Middle frontal gyrus (tissue), 1 donor: ENCODE measurements around the gene AFP.

Experiments
- DNase-seq: peaks from one replicate; pipeline ENCODE4 v3.0.0-alpha.2; 2015; ENCODE audit warnings: low spot score; ENCODE audit errors: extremely low spot score

AFP gene

GRCh38 chr4:73438048-73438447 is 2.0 kb downstream of the AFP start:
- DNase-seq = no peak

GRCh38 chr4:73438582-73439215 is 2.7 kb downstream of the AFP start:
- no peak for DNase-seq

- no peak for DNase-seq
These were observed 3.4 kb downstream of the AFP start for GRCh38 chr4:73439445-73439844.

GRCh38 chr4:73439991-73440390 is 4.0 kb downstream of the AFP start:
- no peak for DNase-seq

DNA sequence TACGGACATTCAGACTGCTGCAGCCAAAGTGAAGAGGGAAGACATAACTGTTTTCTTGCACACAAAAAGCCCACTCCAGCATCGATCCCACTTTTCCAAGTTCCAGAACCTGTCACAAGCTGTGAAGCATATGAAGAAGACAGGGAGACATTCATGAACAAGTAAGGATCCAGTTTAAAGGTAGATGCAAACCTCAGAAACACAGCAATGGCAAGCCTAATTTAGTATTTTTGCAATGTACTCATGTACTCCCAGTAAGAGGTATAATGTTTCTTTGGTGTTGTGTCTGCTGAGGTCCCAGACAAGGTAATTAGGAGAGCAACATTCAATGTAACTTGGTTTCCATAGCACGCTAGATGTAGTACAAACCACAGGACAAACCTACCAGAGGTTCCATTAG is 4.6 kb downstream of the AFP start:
- no peak for DNase-seq

GRCh38 chr4:73442275-73442674 is 6.3 kb downstream of the AFP start:
- no peak for DNase-seq

DNA sequence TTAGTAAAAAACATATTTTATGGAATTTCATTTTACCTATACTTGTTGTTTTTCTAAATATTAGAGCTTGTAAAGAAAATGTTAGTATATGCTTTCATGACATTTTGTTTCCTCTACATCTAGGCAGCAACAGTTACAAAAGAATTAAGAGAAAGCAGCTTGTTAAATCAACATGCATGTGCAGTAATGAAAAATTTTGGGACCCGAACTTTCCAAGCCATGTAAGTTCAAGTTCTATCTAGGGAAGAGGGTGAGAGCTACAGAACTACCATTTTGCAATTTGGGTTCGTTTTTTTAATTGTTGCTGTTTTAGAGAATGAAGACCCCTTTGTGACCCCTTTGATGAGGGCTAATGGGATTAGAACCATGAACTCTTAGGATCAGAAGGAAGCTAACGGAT is 7.2 kb downstream of the AFP start:
- DNase-seq = no peak

DNA sequence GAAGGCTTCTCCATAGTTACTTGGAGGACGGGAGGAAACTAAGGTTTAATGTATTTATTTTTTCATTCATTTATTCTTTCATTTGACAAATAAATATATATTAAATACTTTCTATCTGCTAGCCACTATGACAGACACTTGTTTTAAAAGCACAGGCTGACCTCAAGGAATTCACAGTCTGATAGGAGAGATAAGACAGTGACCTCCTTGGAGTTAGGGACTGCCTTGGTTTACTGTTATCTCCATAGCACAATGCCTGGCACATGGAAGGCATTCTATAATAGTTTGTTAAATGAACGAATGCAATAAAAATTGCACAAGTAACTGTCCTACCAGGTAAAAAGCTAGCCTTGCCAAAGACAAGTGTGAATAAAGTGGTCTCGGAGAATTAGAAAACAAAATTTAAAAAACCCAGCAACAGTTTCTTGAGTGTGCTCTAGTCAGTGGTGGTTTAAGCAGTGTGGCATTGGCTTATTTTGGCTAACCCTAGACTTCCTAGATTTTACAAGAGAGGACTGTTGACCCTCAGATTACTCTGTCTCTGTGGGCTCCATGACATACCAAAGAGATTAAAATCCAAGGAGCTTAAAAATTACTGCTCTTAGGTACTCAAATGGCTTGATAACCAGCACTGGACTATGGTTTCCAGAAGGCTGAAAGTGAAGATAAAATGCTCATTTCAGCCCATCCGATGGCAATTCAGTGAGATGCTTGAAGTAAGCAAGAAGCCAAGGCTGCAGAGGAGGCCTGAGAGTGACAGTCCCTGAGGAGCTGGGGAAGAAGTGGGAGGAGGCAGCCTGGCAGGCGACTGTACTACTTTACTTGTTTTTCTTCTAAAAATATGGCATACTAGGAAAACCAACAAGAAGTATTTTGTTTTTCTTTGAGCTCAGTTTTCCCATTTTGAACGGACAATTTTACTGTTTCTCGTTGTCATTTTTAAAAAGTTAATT is 9.6 kb downstream of the AFP start:
- DNase-seq = no peak

GRCh38 chr4:73446336-73446938 is 10.4 kb downstream of the AFP start:
- DNase-seq = no peak

DNA sequence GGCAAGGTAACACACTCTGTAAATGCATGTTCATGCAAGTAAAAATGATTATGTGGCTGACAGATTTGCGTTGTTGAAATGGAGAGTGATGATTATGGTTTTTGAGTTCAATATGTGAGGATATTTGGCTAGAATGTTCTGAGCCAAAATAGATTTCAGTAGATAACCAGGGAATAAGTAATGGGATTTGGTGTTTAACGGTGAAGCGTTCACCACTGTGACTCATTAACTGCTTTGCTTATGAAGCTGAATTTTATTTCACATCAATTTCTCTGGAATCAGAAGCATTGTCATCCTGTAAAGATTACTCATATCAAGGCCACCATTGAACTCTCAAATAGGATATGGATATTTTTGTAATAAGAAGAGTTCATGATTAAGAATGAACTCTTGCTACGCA is 11.7 kb downstream of the AFP start:
- DNase-seq = no peak

DNA sequence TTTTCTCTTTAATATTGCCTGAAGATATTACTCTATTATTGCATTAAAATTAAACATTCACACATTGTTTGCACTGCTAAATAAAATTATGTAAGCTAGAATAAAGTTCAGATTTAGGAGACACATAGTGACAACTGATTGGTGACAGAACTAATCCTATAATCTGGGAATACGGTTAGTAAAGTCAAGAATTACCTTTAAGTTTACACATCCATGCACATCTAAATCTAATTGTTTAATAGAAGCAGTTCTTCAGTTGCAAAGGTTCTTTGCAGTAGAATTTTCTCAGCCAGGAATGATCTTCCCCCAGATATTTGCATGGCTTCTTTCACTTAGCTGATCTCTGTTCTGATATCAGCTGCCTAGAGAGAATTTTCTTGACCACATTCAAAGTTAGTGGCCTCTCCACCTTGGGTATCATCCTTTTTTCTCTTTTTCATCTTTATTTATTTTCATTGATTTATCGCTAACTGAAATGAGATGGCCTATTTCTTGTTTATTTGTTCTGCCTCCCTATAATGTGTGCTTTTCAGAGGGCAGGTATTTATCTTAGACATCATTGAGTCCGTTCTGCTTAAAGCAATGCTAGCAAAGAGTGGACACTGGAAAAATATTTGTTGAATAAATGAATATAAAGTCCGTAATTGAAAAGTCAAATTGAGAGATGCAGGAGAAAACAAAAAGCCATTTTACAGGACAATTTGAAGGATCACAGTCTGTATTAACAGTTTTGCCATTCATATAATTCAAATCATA is 12.6 kb downstream of the AFP start:
- DNase-seq = no peak

DNA sequence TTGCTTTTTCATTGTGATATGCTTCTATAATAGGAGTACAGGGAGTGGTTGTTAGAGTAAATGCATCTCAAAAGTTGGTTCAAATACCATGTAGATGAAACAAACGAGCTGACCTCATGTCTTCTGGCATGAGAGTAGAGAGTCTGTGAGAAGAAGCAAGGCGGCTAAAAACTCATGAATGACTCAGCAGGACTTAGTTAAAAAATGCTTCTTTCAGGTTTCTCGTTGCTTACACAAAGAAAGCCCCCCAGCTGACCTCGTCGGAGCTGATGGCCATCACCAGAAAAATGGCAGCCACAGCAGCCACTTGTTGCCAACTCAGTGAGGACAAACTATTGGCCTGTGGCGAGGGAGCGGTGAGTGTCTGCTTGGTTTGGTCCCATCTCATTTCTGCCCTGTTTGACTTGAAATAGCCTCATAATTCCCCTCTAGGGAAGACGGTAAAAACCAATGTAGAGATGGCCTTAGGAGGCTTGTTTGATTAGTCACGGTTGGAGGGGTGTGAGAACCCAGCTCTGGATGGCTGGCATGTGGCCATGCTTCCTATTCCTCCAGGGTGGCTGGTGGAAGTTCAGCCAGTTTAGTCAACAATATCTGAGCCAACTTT is 14.5 kb downstream of the AFP start:
- DNase-seq = no peak

DNA sequence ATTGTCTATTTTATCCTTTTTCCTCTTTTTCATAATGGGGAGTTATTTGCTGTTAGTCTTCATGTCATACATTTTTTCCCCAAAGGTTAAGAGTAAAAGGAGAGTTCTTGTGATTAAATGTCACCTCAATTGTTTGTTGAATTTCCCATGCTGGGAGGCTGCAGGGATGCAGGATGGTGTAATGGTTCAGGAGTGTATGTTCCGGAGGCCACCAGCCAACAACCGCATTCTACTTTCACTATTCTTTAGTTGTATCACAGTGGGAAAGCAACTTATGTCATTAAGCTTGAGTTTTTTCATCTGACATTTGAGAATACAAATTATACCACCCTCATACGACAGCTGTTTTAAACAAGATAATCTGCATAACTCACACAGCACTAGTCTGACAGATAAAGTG is 15.4 kb downstream of the AFP start:
- DNase-seq = no peak

DNA sequence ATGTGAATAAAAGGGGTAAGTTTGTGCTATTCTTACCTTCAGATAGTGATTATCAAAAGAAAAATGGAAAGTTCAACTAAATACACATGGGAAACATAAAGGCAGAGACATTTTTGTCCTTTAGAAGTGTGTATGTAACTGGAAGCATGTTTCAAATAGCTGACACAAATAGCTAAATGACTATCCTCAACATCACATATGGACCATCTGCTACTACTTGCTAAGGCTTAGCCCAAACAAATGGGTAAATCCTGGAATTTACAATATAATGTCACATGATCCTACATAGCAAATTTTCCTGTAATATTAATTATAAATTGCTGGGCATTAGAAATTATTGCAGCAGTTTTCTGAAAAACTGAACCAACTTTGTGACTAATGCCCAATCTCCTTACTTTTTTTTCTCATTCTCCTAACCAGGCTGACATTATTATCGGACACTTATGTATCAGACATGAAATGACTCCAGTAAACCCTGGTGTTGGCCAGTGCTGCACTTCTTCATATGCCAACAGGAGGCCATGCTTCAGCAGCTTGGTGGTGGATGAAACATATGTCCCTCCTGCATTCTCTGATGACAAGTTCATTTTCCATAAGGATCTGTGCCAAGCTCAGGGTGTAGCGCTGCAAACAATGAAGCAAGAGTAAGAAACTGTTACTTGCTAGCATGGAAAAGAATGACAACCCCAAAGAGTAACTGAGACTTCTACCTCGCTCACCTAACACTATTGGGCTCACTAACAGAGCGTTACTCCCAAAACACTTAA is 16.1 kb downstream of the AFP start:
- DNase-seq = no peak

DNA sequence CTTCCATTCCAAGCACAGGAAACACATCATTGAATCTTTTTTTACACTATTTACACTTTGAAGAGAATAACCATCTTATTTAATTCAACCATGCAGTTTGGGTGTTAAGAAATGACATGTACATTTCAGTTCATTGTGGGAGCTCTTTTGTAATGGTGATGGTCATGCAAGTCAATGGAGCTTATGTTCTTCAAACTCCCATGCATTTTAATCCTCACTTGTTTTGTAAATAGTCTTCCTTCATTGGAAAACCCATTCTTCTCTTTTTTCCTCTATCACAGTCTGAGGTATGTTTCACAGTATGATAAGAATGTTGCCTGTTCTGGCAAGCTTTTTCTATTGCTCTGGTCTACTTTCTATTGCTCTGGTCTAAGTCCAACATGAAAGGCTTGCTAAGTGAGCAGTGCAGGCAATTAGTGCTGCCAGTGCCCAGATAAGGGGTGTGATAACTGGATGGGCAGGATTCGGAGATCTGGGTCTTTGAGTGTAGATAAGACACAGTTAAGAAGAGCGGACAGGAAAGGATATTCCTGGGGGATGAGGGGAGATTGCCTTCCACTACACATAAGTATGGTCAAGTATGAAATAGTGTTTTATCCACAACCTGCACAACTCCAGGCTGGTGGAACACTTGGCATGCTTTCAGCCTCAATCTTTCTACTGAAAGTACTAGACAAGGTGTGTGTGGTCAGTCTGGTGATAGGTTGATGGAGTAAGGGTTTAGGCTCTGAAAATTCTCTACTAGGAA is 17.1 kb downstream of the AFP start:
- DNase-seq = no peak

GRCh38 chr4:73453701-73454005 is 17.6 kb downstream of the AFP start:
- DNase-seq = no peak

DNA sequence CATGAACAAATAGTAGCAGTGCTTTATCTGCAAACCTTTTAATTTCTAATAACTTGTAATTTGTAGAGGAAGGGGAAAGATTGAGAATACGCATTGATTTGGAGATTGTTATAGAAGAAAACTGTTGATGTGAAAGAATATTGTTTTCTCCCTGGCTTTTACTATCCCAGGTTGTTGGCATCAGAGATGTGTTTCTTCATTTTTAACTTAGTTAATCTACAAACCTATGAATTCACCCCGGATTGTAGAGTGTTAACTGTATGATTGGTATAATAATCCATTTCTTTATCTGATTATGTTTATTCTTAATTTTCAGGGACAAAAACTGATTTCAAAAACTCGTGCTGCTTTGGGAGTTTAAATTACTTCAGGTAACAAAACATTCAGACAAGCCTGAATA is 18.9 kb downstream of the AFP start:
- no peak for DNase-seq

DNA sequence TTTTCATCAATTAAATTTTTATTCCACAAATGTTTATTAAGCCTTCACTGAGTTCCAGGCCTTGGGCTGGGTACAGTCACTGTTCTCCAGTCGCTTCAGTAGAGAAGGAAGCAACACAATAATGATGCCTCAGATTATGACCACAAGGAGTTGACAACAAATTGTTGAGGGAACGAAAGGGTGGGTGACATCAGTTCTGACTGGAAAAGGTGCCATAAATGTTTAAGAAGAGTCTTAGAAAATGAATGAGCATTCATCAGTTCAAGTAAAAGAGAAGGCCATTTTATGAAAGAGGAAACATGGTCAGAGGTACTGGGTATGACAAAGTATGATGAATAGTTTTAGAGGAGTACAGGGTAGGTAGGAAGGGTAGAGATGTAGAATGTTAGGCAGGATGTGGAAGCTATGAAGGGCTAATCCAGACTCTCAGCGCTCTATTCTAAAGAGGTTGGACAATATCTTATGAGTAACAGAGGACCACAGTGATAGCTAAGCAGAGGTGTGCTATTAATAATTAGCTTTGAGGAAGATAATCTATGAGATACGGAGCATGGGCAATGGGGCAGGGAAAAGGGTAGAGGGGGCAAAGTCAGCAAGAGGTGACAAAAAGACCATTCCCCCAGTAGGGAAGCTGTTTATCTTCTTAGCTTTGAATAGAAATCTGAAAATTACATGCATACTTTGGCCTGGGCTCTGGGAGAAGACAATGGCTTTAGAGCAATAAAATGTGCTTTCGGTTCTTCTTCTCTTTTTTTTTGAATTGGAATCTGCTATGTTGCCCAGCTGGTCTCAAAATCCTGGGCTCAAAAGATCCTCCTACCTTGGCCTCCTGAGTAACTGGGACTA is 20.4 kb downstream of the AFP start:
- DNase-seq = no peak
